ENCODE results near the gene METTL16. TPM values are rescaled to one million over a fixed set of nuclear protein-coding genes. Genes with fewer than 3 reads are reported as not detected.

METTL16 gene, protein sequence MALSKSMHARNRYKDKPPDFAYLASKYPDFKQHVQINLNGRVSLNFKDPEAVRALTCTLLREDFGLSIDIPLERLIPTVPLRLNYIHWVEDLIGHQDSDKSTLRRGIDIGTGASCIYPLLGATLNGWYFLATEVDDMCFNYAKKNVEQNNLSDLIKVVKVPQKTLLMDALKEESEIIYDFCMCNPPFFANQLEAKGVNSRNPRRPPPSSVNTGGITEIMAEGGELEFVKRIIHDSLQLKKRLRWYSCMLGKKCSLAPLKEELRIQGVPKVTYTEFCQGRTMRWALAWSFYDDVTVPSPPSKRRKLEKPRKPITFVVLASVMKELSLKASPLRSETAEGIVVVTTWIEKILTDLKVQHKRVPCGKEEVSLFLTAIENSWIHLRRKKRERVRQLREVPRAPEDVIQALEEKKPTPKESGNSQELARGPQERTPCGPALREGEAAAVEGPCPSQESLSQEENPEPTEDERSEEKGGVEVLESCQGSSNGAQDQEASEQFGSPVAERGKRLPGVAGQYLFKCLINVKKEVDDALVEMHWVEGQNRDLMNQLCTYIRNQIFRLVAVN
- total RNA-seq, result 17.4 and 21.0 TPM in 2 replicates

GRCh38 chr17:2511462-2512369 is at the start of gene METTL16:
Gene METTL16, minus strand, starts transcription at chr17:2511888. Its CDS starts 9,557 bp downstream, at chr17:2502331.

DNA sequence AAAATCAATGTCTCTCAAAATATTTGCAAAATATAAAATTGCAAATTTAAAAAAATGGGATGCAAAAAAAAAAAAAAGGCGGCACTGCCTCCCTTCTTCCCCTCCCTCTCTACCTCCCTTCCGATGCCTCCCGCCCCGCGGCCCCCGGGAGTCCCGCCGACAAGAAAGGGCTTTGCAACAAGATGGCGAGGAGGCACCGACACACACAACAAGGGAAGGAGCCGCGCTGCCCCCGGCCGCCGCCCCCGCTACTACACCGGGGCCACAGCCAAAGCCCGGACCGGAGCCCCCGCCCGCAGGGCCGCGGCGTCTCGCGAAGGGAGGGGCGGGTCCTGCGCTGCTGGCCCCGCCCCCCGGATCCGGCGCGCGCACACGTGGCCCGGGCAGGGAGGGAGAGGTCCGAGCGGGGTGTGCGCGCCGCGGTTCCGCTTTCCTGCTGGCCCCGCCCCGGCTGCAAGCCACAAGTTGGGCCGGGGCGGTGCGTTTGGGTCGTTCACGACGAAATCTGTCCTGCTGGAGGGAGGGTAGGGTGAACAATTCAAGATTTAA is 110.7 kb downstream of the METTL16 start, which contains the start of gene MNT:
MNT (minus strand) TSS at position 184 of the 549 bp plus-strand sequence. CDS start 348 bp downstream, outside the sequence.

Small RNA genes lying within 50 kb of the gene (small RNA-seq; reads per million reads assigned to genes)
- not detected for gene AC006435.3
- gene AC006435.4, result not detected
- not detected for gene AC006435.5

Other genes with a start within 250 kb of the METTL16 start
- 26.9 and 35.8 TPM in 2 replicates for gene SMG6, start 208.1 kb downstream of the METTL16 start, total RNA-seq
- 19.2 and 23.4 TPM in 2 replicates for gene SRR, start 207.9 kb downstream of the METTL16 start, total RNA-seq
- 37.2 and 37.8 TPM in 2 replicates for gene TSR1, start 175.4 kb downstream of the METTL16 start, total RNA-seq
- gene SGSM2, start 174.4 kb downstream of the METTL16 start, total RNA-seq, result 22.2 and 27.8 TPM in 2 replicates
- gene MNT, start 110.8 kb downstream of the METTL16 start, total RNA-seq, result 10.8 and 11.5 TPM in 2 replicates
- 140 and 166 TPM in 2 replicates for gene PAFAH1B1, start 81.8 kb upstream of the METTL16 start, total RNA-seq
- gene CLUH, start 199.9 kb upstream of the METTL16 start, total RNA-seq, result 25.9 and 30.8 TPM in 2 replicates
- gene CCDC92B, start 237.8 kb upstream of the METTL16 start, total RNA-seq, result under 0.01 TPM in 1 of 2 replicates, not detected in the other

Measured in articular chondrocyte of knee joint (primary cell).